ENCODE data around the gene FAM131B. TPM values are rescaled to one million over a fixed set of nuclear protein-coding genes. Genes with fewer than 3 reads are reported as not detected.

The FAM131B gene
- total RNA-seq, 1 donor from 2014 or later = 0.53 TPM

DNA sequence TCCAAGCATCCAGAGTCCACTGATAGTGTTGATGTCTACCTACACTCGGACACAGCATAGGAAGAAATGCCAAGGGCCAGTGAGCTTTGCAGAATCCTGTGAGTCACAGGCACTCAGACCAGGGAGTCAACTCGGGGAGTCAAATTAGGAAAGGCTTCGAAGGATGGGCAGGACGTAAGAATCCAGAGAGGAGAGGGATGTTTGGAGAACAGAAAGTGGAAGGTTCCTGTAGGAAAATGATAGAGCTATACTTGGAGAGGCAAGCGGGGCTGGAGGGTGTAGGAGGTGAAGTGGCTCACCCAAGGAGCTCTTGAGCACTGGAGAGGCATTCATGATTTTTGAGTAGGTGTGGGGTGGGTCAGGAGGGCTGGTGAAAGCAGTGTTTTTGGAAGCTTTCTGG lies 21.6 kb upstream of the FAM131B start:
- no peaks in the 10 kb centered on the region for H3K27me3 ChIP-seq (ENCODE audit: control insufficient read depth, insufficient read depth, low read length)
- FAIRE-seq (no peak), DNase-seq (ENCODE audit: low read depth) (no peak)
- H3K4me3 ChIP-seq (ENCODE audit: low read depth, low read length) = no peak overlapping the region
- no peak for TF ChIP-seq CTCF (IDR thresholded peaks at IDR 0.05; ENCODE audit: insufficient read depth, low read length, severe bottlenecking)
- H3K36me3 ChIP-seq (ENCODE audit: control insufficient read depth, insufficient read depth, low read length) = peaks cover 32% of the 10 kb centered on the region

DNA sequence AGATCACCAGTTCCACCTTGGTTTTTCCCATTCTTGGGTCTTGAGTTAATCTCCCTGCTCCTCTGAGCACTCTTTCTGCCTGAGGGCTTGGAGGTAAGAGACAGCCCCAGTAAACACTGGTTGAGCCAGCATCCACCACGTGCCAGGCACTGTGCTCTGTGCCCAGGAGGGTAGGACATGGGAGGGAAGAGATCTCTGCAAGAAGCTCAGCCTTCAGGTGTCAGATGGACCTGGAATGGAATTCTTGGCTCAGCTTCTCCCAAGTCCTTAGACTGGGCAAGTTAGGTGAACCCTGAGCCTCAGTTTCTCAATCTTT lies 21.1 kb upstream of the FAM131B start:
- DNase-seq (ENCODE audit: low read depth) (no peak), FAIRE-seq (no peak)
- no peak for TF ChIP-seq CTCF (IDR thresholded peaks at IDR 0.05; ENCODE audit: insufficient read depth, low read length, severe bottlenecking)
- no peaks in the 10 kb centered on the region for H3K27me3 ChIP-seq (ENCODE audit: control insufficient read depth, insufficient read depth, low read length)
- H3K4me3 ChIP-seq (ENCODE audit: low read depth, low read length) = no peak overlapping the region
- peaks cover 28% of the 10 kb centered on the region for H3K36me3 ChIP-seq (ENCODE audit: control insufficient read depth, insufficient read depth, low read length)

DNA sequence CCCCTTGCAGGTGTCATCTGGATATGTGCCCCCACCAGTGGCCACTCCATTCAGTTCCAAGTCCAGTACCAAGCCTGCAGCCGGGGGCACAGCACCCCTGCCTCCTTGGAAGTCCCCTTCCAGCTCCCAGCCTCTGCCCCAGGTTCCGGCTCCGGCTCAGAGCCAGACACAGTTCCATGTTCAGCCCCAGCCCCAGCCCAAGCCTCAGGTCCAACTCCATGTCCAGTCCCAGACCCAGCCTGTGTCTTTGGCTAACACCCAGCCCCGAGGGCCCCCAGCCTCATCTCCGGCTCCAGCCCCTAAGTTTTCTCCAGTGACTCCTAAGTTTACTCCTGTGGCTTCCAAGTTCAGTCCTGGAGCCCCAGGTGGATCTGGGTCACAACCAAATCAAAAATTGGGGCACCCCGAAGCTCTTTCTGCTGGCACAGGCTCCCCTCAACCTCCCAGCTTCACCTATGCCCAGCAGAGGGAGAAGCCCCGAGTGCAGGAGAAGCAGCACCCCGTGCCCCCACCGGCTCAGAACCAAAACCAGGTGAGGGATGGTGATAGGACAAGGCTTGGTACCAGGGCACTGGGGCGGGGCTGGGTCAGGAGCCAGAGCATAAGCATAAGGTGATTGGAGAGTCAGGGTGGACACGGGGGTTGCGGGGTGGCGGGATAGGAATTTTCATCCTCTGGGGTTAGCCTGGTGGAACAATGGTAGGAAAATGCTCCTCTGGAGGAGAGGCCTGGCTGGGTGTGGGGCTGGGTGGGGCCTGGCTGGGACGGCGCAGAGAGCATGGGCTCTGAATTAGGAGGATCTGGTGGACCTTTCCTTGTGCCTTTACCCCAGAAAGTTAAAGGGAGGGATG lies 20.5 kb upstream of the FAM131B start:
- Histone ChIP-seq H3K27me3 (ENCODE audit: control insufficient read depth, insufficient read depth, low read length) (no peaks in the 10 kb centered on the region), H3K36me3 (ENCODE audit: control insufficient read depth, insufficient read depth, low read length) (peaks cover 22% of the 10 kb centered on the region), H3K4me3 (ENCODE audit: low read depth, low read length) (peak overlapping the region; percentile 83)
- DNase-seq (ENCODE audit: low read depth) (no peak), FAIRE-seq (no peak)
- TF ChIP-seq CTCF (IDR thresholded peaks at IDR 0.05; ENCODE audit: insufficient read depth, low read length, severe bottlenecking) = no peak

- TF ChIP-seq CTCF (IDR thresholded peaks at IDR 0.05; ENCODE audit: insufficient read depth, low read length, severe bottlenecking) = no peak
- H3K4me3 ChIP-seq (ENCODE audit: low read depth, low read length) = peak overlapping the region; percentile 83
- FAIRE-seq (no peak), DNase-seq (ENCODE audit: low read depth) (no peak)
- H3K27me3 ChIP-seq (ENCODE audit: control insufficient read depth, insufficient read depth, low read length) = no peaks in the 10 kb centered on the region
- peaks cover 17% of the 10 kb centered on the region for H3K36me3 ChIP-seq (ENCODE audit: control insufficient read depth, insufficient read depth, low read length)
Measured at GRCh38 chr7:143382126-143382790, 19.7 kb upstream of the FAM131B start.

GRCh38 chr7:143381427-143382125 lies 19.1 kb upstream of the FAM131B start:
- FAIRE-seq (no peak), DNase-seq (ENCODE audit: low read depth) (no peak)
- peak overlapping the region; percentile 83 for H3K4me3 ChIP-seq (ENCODE audit: low read depth, low read length)
- no peak for TF ChIP-seq CTCF (IDR thresholded peaks at IDR 0.05; ENCODE audit: insufficient read depth, low read length, severe bottlenecking)
- H3K36me3 ChIP-seq (ENCODE audit: control insufficient read depth, insufficient read depth, low read length) = peaks cover 11% of the 10 kb centered on the region
- no peaks in the 10 kb centered on the region for H3K27me3 ChIP-seq (ENCODE audit: control insufficient read depth, insufficient read depth, low read length)
